T-helper 2 cell treated with Interferon-gamma antibody and Interleukin-4, amounts not matched to agents 100 ng/mL and 5 ng/mL, for 36 hours (primary cell): ENCODE data around the gene C12orf42. TPM values are rescaled to one million over a fixed set of nuclear protein-coding genes. Genes with fewer than 3 reads are reported as not detected.
"Not testable (repeated sequence)": the region's sequence is repeated elsewhere in the genome, so short reads cannot be mapped to it uniquely, and the experiment has no call there.

Source experiments
- intact Hi-C: fragments of 100-400 bp; cut with micrococcal nuclease; formaldehyde crosslinking; loops from one replicate; pipeline ENCODE4 v1.15.1; 2023
- total RNA-seq: library from RNA; stranded (reverse); gene quantifications from 2 replicates; pipeline ENCODE4 v1.2.3, GENCODE V29; 2022

Gene C12orf42
- total RNA-seq, 1 donor from 2014 or later: 0.80 TPM

GRCh38 chr12:103425674-103426073 is 70.1 kb downstream of the C12orf42 start:
- intact Hi-C loops: not testable (repeated sequence)

- intact Hi-C loops: not testable (repeated sequence)
Observed at GRCh38 chr12:103424849-103425586, 70.8 kb downstream of the C12orf42 start.

- intact Hi-C loops: no loop called here
Observed at GRCh38 chr12:103423516-103423910, 72.3 kb downstream of the C12orf42 start.

- intact Hi-C loops: no loop called here
Observed at GRCh38 chr12:103422746-103423515, 72.8 kb downstream of the C12orf42 start.

- intact Hi-C loops: no loop called here
Observed at GRCh38 chr12:103422328-103422727, 73.4 kb downstream of the C12orf42 start.

- intact Hi-C loops: no loop called here
Observed at GRCh38 chr12:103421402-103421801, 74.4 kb downstream of the C12orf42 start.

- intact Hi-C loops: no loop called here
Observed at GRCh38 chr12:103415681-103416080, 80.1 kb downstream of the C12orf42 start.

- intact Hi-C loops: no loop called here
Observed at GRCh38 chr12:103401421-103401820, 94.3 kb downstream of the C12orf42 start.

- intact Hi-C loops: no loop called here
Observed at GRCh38 chr12:103399986-103400385, 95.8 kb downstream of the C12orf42 start.

- intact Hi-C loops: no loop called here
Observed at GRCh38 chr12:103397536-103397935, 98.2 kb downstream of the C12orf42 start.

- intact Hi-C loops: no loop called here
Observed at GRCh38 chr12:103392722-103393121, 103.0 kb downstream of the C12orf42 start.

- intact Hi-C loops: no loop called here
Observed at GRCh38 chr12:103391103-103391502, 104.7 kb downstream of the C12orf42 start.

GRCh38 chr12:103387385-103387784 is 108.4 kb downstream of the C12orf42 start:
- intact Hi-C loops: no loop called here

GRCh38 chr12:103386451-103386850 is 109.3 kb downstream of the C12orf42 start:
- intact Hi-C loops: no loop called here

- intact Hi-C loops: no loop called here
Observed at GRCh38 chr12:103382736-103383346, 112.9 kb downstream of the C12orf42 start.

GRCh38 chr12:103382119-103382518 is 113.6 kb downstream of the C12orf42 start:
- intact Hi-C loops: no loop called here

GRCh38 chr12:103379670-103380069 is 116.1 kb downstream of the C12orf42 start:
- intact Hi-C loops: no loop called here

GRCh38 chr12:103373088-103373523 is 122.7 kb downstream of the C12orf42 start:
- intact Hi-C loops: no loop called here

GRCh38 chr12:103369929-103370328 is 125.8 kb downstream of the C12orf42 start:
- intact Hi-C loops: no loop called here

GRCh38 chr12:103368167-103368566 is 127.6 kb downstream of the C12orf42 start:
- intact Hi-C loops: no loop called here

GRCh38 chr12:103354403-103354802 is 141.4 kb downstream of the C12orf42 start:
- intact Hi-C loops: no loop called here

GRCh38 chr12:103353913-103354312 is 141.9 kb downstream of the C12orf42 start:
- intact Hi-C loops: no loop called here
